Midbrain (tissue), 1 donor: Measurements from ENCODE around the gene CDKN3.
"Not testable (repeated sequence)": the region's sequence is repeated elsewhere in the genome, so short reads cannot be mapped to it uniquely, and the experiment has no call there.

Experiments used
- DNase-seq: peaks from one replicate; lab custom pipeline; 2025; lab: John Stamatoyannopoulos, UW

The CDKN3 gene

DNA sequence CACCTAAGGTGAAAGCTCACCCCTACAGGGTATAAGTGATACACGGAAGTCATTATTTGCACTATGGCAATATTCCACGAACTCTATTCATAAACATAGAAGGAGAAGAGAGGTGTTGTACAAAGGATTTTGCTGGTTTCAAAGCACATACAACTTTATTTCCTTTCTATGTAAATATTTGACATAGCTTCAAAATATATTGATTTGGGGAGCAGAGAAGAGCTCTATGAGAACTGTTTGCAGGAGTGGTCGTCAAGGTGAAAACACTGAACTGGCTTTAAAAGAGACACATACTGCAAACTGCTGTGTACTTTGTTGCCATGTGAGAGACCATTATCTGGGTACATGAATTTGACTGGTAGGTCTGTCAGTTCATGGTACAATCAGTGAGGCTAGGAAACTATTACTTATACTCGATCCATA lies 27.7 kb downstream of the CDKN3 start:
- no peak for DNase-seq

DNA sequence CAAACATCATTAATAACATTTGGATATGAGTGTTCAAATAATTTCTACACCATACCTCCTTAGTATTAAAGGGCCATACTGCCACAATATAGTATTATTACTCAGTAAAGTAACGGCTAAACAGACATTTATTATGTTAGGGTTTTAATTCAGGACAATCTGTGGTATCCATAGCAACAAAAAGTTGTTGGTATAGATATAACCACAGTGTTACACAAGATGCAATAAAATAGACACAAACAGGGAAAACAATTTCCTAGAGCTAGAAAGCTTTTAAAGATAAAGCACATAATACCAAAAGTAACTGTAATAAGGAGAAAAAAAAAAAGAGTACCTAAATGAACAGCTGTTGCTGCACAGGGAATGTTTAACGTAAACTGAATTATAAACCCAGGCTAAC lies 28.3 kb downstream of the CDKN3 start:
- DNase-seq = no peak

DNA sequence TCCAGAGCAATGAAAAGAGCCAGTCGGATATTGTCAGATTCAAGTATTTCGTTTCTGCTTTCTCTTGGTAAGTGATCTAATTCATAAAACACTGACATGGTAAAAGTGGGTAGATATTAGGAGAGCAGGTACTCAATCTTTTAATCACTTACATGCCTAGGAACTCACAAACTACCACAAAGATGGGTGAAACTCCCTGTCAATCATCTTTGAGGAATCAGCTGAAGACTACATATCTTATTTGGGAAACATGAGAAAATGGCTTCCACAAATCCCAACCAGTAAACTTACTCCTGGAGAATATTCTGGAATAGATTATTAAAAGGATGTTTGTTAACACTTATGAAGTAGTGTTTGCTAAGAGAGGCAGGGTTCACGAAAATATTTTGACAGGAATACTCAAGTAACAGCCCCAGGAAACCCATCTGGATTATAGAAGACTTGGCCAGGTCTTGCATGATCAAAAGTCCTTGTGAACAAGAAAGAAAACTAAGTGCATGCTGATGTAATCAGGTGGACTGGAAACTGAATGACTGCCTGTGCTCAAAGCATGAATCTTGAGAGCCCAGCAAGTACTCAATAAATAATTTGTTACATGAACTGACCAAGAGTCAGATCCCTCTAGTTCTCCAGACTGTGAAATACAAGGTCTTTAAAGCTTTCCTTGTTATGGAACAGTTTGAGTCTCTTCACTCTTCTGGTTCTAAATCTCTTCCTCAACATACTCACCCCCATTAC lies 28.9 kb downstream of the CDKN3 start:
- DNase-seq = no peak

DNA sequence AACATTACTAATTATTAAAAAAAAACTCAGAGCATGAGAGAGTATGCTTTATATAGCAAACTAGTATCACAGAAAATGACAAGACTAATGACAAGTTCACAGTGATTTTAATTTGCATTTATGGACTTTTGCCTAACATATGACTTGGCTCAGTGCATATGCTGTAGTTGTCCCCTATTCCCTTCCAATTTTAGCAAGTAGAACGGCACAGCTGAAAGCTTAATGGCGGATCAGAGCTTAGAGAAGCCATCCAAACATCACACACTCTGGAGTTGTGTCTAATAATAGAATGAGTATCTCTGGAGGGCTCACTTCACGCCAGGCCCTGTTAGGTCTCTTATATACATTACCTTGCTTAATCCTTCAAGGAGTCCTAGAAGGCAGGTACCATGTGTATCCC lies 31.1 kb downstream of the CDKN3 start:
- no peak for DNase-seq

DNA sequence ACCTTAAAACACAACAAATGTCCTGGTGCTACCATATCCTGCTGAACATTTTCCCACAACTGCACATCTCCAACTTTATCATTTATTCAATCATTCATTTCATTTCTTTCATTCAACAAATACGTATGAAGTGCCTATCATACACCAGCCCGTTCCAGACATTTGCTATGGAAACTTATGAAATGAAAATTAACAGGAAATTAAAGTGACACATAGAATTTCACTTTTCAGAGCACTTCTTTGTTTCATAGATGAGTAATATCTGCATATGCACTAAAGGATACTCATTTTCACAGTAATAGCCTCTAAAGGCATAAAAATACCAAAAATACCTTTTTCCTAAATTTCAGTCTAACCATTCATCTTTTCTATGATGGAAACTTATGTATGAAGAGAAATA lies 31.7 kb downstream of the CDKN3 start:
- DNase-seq = no peak

DNA sequence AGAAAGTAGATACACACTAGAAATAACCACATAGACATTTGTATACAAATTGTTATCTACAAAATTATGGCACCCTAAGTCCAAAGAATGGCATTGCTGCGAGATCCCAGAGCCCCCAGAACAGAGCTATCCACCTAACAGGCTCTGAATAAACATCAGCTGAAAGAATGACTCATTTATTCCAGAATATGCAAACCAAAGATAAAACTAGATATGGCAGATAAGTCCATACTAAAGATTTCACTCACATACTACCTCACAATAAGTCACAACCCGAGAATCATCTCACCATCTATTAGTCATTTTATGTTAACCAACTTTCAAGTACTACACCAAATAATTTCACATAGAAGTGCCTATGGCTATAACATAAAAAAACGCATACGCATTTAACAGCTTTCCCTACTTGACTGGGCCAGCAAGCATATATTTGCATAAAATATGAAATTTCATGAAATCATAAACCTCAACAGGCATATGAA lies 38.7 kb downstream of the CDKN3 start:
- DNase-seq = no peak

DNA sequence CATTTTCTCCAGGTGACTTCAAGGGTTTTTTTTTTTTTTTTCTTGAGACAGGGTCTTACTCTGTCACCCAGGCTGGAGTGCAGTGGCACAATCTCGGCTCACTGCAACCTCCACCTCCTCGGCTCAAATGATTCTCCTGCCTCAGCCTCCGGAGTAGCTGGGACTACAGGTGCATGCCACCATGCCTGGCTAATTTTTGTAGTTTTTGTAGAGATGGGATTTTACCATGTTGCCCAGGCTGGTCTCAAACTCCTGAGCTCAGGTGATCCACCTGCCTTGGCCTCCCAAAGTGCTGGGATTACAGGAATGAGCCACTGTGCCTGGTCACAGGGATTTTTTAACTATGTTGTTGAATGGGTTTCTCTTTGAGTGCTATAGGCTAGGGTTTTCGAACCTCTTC lies 41.1 kb downstream of the CDKN3 start:
- DNase-seq = not testable (repeated sequence)

DNA sequence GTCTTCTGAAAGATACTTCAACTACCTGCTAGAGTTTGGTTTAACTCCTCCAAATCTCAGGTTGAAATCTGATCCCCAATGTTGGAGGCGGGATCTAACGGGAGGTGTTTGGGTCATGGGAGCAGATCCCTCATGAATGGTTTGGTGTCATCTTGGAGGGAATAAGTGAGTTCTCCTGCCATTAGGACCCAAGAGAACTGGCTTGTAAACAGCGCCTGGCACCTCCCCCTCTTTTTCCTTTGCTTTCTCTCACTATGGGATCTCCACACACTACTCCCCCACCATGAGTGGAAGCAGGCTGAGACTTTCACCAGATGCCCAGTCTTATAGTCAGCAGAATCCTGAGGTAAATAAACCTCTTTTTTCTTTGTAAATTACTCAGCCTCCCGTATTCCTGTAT lies 41.9 kb downstream of the CDKN3 start:
- DNase-seq = no peak

DNA sequence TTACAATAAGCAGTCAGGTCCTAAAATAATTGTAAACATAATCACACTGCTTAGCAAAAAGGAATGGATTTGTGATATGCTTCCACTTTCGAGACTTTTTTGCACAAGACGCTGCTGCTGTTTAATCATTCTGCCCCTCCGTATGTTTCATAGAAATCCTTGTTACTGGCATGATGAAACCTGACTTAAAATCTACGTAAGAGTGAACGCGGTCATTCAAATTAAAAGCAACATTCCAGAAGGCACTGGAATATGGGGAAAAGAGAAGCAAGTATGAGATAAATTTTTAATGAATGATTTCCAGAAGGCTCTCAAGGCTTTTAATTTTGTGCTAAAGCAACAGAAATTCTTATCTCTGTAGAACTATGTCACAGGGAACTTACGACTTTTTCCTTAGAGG lies 43.2 kb downstream of the CDKN3 start:
- DNase-seq = no peak

DNA sequence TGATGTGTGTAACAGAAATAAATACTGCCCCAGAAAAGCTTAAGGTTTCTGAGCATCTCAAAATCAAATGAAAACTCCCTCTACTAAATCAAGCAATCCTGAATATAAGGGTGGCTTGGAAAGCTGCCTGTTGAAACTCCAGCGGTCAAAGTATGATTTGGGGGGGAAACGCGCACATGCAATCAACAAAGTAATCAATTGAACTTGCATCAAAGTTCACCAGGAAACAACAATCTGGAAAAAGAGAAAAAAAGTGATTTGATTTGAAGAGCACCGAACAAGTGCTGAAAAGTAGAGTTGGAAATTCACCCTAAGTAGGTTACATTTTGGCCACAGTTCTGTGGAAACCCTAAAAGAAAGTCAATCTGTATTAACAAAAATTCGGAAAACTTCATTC lies 43.7 kb downstream of the CDKN3 start:
- no peak for DNase-seq

DNA sequence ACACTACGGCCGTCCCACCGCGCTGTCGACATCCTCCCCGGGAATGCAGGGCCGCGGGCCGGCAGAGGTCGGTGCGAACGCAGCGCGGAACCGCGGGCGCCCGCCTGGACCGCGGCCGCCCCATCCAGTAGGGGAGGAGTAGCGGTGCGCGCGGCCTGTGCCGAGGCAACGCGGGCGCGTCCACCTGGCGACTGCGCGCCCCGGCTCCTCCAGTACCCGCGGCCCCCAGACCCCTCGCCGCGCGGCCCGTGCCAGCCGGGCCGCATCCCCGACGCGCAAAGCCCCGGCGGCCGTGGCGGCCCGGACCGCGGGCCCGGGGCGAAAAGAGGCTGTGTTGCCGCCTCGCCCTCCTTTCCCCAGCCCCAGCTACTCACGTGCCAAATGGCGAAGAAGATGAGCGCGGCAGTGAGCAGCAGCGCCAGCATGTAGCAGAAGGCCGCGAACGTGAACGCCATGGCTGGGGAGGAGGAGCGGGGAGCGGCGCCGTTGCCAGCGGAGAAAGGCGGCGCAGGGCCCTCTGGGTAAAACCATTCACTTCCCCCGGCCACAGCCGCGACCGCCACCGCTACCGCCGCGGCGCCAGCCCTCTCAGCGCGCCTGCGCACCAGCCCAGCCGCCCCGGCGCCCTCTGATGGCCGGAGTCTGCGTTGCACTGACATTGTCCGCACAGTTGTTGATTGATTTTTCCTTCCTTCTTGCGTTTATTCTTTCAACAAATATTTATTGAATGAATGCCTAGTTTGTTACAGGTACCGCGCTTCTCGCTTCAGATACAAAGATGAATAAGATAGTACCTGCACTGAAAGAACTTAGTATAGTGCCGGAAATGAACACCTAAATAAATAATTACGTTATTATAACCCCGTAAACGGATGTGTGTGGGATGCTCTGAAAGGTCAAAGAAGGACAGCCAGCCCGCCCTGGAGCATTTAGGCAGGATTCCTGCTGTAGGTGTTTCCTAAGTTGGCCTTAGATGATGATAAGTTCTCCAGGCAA lies 44.4 kb downstream of the CDKN3 start, which contains the start of gene CNIH1:
TSS of gene CNIH1 (minus strand) at position 502 of the 996 bp plus-strand sequence. CDS start at position 455, 47 bp downstream.
- peak; percentile 92 for DNase-seq

DNA sequence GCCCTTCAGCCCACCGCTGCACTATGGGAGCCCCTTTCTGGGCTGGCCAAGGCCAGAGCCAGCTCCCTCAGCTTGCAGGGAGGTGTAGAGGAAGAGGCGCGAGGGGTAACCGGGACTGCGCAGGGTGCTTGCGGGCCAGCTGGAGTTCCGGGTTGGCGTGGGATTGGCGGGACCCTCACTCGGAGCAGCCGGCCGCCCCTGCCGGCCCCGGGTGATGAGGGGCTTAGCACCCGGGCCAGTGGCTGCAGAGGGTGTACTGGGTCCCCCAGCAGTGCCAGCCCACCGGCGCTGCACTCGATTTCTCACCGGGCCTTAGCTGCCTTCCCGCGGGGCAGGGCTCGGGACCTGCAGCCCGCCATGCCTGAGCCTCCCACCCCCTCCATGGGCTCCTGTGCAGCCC lies 46.2 kb downstream of the CDKN3 start:
- not testable (repeated sequence) for DNase-seq

DNA sequence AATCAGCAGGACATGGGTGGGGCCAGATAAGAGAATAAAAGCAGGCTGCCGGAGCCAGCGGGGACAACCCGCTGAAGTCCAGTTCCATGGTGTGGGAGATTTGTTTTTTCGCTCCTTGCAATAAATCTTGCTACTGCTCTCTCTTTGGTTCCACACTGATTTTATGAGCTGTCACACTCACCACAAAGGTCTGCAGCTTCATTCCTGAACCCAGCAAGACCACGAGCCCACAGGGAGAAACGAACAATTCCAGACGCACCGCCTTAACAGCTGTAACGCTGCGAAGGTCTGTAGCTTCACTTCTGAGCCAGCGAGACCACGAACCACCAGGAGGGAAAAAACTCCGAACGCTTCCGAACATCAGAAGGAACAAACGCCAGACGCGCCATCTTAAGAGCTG lies 47.2 kb downstream of the CDKN3 start:
- no peak for DNase-seq

DNA sequence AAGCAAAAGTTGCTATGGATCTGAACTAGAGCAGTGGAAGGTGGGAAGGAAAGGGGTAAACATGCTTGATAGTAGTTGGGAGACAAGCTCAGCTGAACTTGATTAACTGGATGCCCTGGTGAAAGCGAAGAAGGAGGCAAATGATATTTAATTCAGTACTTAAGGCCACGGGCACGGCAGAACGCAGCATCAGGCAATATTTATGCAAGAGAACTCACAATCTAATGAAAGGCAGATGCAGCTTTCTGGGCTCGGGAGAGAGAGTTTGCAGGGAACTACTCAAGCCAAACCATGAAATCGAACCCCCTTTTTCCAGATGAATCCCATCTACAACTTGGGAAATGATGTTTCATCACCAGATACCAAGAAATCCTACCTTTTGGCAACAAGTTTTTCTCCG lies 47.9 kb downstream of the CDKN3 start:
- no peak for DNase-seq

DNA sequence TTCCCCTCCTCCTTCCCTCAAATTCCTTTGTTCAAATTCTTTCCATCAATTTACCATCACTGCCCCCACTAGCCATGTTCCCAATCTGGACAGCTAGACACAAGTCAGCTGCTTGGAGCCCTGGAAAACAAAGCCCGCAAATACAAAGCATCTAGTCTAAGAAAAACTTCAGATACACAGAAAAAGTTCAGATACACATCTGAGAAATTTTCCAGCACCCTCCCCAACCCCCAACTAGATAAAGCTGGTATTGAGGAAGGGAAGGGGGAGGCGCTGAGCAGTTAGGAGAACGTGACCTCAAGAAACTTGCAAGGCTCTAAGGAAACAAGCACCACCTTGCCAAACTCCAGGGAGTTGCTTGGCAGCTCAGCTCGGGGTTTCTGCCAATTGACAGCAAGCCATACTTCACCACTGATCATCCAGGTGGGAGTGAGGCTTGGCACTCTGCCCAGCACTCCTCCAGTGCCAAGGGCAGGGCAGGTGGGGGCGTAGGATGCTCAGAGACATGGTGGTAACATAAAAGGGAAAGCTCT lies 49.4 kb downstream of the CDKN3 start:
- no peak for DNase-seq

DNA sequence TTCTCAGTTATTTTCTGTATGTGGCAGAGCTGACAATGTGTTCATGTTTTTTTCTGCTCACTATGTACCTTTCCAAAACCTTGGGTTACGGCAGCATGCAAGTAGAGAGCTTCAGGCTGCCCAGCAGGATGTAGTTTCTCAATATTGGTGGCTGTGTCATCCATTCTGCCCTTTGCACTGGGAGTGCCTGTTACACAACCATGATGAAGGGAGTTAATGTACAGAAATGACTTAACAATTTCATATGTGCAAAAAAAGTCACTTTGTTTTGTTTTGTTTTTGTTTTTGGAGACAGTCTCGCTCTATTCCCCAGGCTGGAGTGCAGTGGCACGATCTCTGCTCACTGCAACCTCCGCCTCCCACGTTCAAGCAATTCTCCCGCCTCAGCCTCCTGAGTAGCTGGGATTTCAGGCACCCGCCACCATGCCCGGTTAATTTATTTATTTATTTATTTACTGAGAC lies 50.5 kb downstream of the CDKN3 start:
- no peak for DNase-seq

DNA sequence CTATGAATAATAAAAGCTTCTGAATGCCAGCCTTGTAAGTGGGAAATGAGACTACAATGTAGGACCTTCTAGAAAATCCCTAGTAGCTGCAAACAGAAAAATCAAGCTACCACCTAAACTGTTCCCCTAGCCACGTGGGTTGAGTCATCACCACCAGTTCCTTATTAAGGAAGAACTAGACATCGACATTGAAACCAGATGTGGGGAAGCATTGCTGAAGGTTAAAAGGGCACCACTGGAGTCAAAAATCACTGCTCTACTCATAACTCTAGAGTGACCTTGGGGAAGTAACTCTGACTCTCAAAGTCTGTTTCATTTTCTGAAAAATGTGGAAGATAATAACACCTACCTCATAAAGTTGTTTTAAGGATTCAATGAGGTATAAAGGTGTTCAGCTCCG lies 53.7 kb downstream of the CDKN3 start:
- DNase-seq = no peak

DNA sequence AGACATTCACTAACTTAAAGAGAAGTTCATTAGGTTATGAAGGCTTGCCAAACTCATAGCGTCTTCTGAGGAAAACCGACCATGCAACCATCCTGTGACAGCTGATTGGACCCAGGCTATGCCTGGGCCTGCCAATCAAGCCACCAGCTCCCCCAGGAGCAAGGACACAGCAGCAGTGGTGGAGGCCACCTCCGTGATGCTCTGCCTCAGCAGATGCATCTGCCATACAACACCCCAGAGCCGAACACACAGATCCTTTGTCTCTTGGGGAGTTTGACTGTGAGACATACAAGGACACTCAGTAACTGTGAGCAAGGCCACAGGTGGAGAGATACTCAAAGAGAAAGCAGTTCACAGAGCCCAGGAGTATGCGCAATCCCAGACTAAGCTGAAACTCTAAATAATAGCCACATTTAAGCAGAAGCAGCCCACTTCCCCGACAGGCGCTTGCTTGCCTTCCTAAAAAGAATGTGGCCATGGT lies 54.4 kb downstream of the CDKN3 start:
- no peak for DNase-seq

DNA sequence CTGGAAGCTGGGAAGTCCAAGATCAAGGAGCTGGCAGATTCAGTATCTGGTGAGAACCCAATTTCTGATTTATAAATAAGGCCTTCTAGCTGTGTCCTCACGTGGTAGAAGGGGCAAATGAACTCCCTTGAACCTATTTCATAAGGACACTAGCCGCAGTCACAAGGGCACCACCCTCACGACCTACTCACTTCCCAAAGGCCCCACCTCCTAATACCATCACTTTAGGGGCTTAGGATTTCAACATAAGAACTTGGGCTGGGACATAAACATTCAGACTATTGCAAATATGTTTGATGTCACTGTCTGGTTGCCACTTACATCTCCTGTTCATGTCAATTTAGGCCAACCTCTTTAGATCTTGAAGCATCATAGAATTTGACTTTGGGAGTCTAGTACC lies 55.2 kb downstream of the CDKN3 start:
- no peak for DNase-seq

DNA sequence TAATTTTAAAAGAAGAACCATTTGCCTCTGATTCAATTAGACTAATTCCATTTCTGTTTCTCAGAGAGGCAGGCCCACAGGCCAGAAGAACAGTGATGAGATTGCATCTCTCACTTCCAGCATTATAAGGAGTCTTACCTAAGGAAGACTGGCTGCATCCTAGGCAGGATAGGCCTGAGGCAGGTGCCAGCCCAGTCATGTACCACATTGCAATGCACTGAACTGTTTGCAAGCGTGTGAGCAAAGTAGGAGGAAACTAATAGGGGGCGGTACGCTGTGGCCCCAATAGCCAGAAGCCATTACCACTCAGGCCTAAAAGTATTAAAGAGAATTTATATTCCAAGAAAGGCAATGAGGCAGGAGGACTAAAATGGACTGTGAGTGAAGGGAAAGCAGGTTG lies 56.4 kb downstream of the CDKN3 start:
- no peak for DNase-seq

DNA sequence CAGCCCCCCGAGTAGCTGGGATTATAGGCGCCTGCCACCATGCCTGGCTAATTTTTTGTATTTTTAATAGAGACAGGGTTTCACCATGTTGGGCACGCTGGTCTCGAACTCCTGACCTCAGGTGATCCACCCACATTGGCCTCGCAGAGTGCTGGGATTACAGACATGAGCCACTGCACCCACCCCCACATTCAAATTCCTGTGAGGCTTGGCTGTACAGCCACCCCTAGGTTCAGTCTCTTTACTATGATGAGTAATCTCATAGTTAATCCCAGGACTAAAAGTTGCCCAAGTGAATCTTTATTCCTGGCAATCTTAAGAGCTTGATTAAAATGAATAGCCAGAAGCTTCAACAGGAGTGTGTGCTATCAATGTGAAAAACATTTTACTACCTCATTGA lies 57.2 kb downstream of the CDKN3 start:
- DNase-seq = not testable (repeated sequence)

DNA sequence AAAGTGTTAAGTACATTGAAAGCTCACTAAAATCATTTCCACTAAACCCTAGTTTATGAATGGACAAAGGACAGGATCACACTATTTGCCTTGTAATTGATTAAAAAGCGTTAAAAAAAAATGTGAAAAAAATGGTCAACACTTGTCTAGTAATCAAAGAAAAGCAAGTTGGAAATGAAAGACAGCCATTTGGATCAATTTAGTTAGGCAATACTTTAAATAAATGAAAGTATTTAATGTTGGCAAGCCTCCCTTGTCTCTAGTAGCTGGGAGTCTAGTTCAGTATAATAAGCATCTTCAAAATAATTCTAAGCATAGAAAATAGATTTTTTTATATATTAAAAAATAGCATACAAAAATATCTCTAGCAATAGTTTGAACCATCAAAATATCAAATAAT lies 58.6 kb downstream of the CDKN3 start:
- no peak for DNase-seq
